Activated CD4-positive, alpha-beta T cell treated with anti-CD3 and anti-CD28 coated beads for 36 hours (primary cell): ENCODE measurements around the gene SCAPER. TPM values are rescaled to one million over a fixed set of nuclear protein-coding genes. Genes with fewer than 3 reads are reported as not detected.

Source experiments
- microRNA-seq: library from miRNA; unstranded; fragments of <30 nt; microRNA quantifications from one replicate; pipeline ENCODE4 v1.2.0, GENCODE V29; 2021; ENCODE audit warnings: borderline replicate concordance
- total RNA-seq, 2 experiments: library from RNA; stranded (reverse); gene quantifications; one replicate each; pipeline ENCODE4 v1.2.3, GENCODE V29; 2021

SCAPER gene
- total RNA-seq, 2 experiments from 2014 or later: 25.9 to 35.2 TPM

Small RNAs within 50 kb of the gene (microRNA-seq; reads per million reads assigned to microRNA genes)
- gene MIR3713: not detected

Other genes starting within 250 kb of the SCAPER start
- gene RCN2, start 26.4 kb upstream of the SCAPER start, total RNA-seq: 10 to 100 TPM; 16.6 to 18.9 TPM
- 100 to 1,000 TPM; 100 to 125 TPM for gene PSTPIP1, start 89.8 kb upstream of the SCAPER start, total RNA-seq
- gene TSPAN3, start 165.8 kb upstream of the SCAPER start, total RNA-seq: 10 to 100 TPM; 26.2 to 28.4 TPM